HepG2 (cell line): ENCODE results near the gene XPNPEP2. TPM values are rescaled to one million over a fixed set of nuclear protein-coding genes. Genes with fewer than 3 reads are reported as not detected.

ENCODE experiments used
- HNRNPL ChIP-seq: fragments of 200-400 bp; formaldehyde crosslinking; IDR thresholded peaks from 2 replicates; pipeline ENCODE4 v1.6.1; 2017; ENCODE audit warnings: mild to moderate bottlenecking, low read depth, low read length
- KMT2B ChIP-seq: IDR thresholded peaks from 2 replicates; pipeline ENCODE4 v1.6.1; 2016; ENCODE audit warnings: missing genetic modification reagents, missing compliant biosample characterization
- MAF1 ChIP-seq: sonication (generic); formaldehyde crosslinking; IDR thresholded peaks from 2 replicates; pipeline ENCODE4 v1.5.0; 2020; ENCODE audit warnings: missing genetic modification reagents, borderline replicate concordance
- SIN3A ChIP-seq: IDR thresholded peaks from 2 replicates; pipeline ENCODE4 v1.6.1; 2011; ENCODE audit warnings: low read depth, mild to moderate bottlenecking, control low read depth, low read length, borderline replicate concordance
- ZNF33B ChIP-seq: sonication (generic); formaldehyde crosslinking; IDR thresholded peaks from 2 replicates; pipeline ENCODE4 v1.5.1; 2020; ENCODE audit warnings: mild to moderate bottlenecking, missing genetic modification reagents
- polyA plus RNA-seq, 8 experiments: library from polyadenylated mRNA; depleted of rRNA in 3 of 8; stranded (reverse) in 7 of 8; unstranded in 1 of 8; fragments of >200 nt; fragmentation: Illumina TruSeq in 4 of 8; extraction: Trizol in 4 of 8; gene quantifications; 2 replicates each; pipeline versions ENCODE4 v1.2.1 to v1.2.3, GENCODE V29; 2011 to 2016; ENCODE audit warnings: low read depth in 4 of 8, missing spikeins in 1 of 8, mixed read lengths in 1 of 8; ENCODE audit not compliant: insufficient read depth in 1 of 8
- total RNA-seq, 5 experiments: library from RNA; depleted of rRNA; stranded (reverse); fragments of >200 nt; fragmentation: Illumina TruSeq; extraction: Trizol; gene quantifications; 2 replicates each; pipeline ENCODE4 v1.2.3, GENCODE V29; 2016; ENCODE audit warnings: low read depth in 1 of 5
- TF ChIP-seq, protein P1 (sequence below): sonication (generic); formaldehyde crosslinking; IDR thresholded peaks from 2 replicates; pipeline ENCODE4 v1.9.0; 2021; ENCODE audit warnings: missing genetic modification reagents, borderline replicate concordance
- TF ChIP-seq, protein P2 (sequence below): sonication (generic); formaldehyde crosslinking; IDR thresholded peaks from 2 replicates; pipeline ENCODE4 v1.4.0; 2020; ENCODE audit warnings: missing genetic modification reagents
- TF ChIP-seq, protein P3 (sequence below): sonication (generic); formaldehyde crosslinking; IDR thresholded peaks from 2 replicates; pipeline ENCODE4 v1.5.1; 2020; ENCODE audit warnings: mild to moderate bottlenecking, missing genetic modification reagents, moderate library complexity
- TF ChIP-seq, protein P4 (sequence below): sonication (generic); formaldehyde crosslinking; IDR thresholded peaks from 2 replicates; pipeline ENCODE4 v1.4.0; 2020; ENCODE audit warnings: missing genetic modification reagents, borderline replicate concordance
- TF ChIP-seq, protein P5 (sequence below): sonication (generic); formaldehyde crosslinking; IDR thresholded peaks from 2 replicates; pipeline ENCODE4 v1.4.0; 2020; ENCODE audit warnings: missing genetic modification reagents
- TF ChIP-seq, protein P6 (sequence below): sonication (generic); formaldehyde crosslinking; IDR thresholded peaks from 2 replicates; pipeline ENCODE4 v1.5.0; 2020; ENCODE audit warnings: mild to moderate bottlenecking, missing genetic modification reagents, borderline replicate concordance

XPNPEP2 gene
- total and polyA plus RNA-seq, 2 of the 13 experiments (the other 11 are each of a cell fraction or from before 2014, with no cell fraction given), result 1.1 to 1.8 TPM

DNA sequence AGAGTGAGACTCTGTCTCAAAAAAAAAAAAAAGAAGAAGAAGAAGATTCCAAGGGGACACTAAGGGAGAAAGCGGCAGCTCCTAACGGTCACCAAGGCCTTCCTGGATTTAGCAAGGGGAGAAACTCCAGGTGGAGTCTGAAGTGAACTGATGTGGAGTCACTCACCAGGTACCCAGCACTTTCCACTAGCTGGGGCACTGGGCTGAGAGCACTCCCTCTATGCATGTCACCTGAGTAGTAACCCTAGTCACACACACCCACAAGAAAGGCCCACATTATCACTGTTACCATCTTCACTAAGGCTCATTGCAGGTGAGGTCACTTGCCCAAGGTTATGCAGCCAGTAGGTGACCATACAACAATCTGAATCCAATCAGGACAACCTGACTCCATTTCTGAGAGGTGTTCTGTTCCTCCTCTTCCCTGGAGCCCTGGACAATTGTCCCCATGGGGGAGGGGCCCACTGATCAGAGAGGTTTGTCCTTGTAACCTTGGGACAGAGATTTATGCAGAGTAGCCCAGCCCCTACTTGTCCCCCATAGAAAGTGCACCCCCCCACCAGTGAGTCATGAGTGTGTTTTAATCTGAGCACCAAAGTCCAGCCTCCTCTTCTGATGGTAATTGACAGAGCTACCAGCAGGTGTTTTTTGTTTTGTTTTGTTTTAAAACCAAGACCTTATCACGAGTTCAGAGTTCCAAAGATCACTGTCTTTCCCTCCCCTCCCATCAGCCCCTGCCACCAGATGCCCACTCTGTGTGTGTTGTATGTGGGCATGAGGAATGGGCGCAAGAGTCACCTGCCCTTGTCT lies 35.1 kb downstream of the XPNPEP2 start (continued):
- TF ChIP-seq HNRNPL (0 out of 2 replicates have a peak, but pooled peaks have one; percentile 39), KMT2B (CRISPR knock-in tag) (no peak), SIN3A (no peak), MAF1 (CRISPR knock-in tag) (no peak), ZNF33B (CRISPR knock-in tag) (no peak)
- TF ChIP-seq, protein P1, sequence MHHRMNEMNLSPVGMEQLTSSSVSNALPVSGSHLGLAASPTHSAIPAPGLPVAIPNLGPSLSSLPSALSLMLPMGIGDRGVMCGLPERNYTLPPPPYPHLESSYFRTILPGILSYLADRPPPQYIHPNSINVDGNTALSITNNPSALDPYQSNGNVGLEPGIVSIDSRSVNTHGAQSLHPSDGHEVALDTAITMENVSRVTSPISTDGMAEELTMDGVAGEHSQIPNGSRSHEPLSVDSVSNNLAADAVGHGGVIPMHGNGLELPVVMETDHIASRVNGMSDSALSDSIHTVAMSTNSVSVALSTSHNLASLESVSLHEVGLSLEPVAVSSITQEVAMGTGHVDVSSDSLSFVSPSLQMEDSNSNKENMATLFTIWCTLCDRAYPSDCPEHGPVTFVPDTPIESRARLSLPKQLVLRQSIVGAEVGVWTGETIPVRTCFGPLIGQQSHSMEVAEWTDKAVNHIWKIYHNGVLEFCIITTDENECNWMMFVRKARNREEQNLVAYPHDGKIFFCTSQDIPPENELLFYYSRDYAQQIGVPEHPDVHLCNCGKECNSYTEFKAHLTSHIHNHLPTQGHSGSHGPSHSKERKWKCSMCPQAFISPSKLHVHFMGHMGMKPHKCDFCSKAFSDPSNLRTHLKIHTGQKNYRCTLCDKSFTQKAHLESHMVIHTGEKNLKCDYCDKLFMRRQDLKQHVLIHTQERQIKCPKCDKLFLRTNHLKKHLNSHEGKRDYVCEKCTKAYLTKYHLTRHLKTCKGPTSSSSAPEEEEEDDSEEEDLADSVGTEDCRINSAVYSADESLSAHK (CRISPR knock-in tag), result no peak
- TF ChIP-seq, protein P2, sequence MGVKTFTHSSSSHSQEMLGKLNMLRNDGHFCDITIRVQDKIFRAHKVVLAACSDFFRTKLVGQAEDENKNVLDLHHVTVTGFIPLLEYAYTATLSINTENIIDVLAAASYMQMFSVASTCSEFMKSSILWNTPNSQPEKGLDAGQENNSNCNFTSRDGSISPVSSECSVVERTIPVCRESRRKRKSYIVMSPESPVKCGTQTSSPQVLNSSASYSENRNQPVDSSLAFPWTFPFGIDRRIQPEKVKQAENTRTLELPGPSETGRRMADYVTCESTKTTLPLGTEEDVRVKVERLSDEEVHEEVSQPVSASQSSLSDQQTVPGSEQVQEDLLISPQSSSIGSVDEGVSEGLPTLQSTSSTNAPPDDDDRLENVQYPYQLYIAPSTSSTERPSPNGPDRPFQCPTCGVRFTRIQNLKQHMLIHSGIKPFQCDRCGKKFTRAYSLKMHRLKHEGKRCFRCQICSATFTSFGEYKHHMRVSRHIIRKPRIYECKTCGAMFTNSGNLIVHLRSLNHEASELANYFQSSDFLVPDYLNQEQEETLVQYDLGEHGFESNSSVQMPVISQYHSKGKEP (CRISPR knock-in tag), result no peak
- TF ChIP-seq, protein P3, sequence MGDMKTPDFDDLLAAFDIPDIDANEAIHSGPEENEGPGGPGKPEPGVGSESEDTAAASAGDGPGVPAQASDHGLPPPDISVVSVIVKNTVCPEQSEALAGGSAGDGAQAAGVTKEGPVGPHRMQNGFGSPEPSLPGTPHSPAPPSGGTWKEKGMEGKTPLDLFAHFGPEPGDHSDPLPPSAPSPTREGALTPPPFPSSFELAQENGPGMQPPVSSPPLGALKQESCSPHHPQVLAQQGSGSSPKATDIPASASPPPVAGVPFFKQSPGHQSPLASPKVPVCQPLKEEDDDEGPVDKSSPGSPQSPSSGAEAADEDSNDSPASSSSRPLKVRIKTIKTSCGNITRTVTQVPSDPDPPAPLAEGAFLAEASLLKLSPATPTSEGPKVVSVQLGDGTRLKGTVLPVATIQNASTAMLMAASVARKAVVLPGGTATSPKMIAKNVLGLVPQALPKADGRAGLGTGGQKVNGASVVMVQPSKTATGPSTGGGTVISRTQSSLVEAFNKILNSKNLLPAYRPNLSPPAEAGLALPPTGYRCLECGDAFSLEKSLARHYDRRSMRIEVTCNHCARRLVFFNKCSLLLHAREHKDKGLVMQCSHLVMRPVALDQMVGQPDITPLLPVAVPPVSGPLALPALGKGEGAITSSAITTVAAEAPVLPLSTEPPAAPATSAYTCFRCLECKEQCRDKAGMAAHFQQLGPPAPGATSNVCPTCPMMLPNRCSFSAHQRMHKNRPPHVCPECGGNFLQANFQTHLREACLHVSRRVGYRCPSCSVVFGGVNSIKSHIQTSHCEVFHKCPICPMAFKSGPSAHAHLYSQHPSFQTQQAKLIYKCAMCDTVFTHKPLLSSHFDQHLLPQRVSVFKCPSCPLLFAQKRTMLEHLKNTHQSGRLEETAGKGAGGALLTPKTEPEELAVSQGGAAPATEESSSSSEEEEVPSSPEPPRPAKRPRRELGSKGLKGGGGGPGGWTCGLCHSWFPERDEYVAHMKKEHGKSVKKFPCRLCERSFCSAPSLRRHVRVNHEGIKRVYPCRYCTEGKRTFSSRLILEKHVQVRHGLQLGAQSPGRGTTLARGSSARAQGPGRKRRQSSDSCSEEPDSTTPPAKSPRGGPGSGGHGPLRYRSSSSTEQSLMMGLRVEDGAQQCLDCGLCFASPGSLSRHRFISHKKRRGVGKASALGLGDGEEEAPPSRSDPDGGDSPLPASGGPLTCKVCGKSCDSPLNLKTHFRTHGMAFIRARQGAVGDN (CRISPR knock-in tag), result no peak
- TF ChIP-seq, protein P4, sequence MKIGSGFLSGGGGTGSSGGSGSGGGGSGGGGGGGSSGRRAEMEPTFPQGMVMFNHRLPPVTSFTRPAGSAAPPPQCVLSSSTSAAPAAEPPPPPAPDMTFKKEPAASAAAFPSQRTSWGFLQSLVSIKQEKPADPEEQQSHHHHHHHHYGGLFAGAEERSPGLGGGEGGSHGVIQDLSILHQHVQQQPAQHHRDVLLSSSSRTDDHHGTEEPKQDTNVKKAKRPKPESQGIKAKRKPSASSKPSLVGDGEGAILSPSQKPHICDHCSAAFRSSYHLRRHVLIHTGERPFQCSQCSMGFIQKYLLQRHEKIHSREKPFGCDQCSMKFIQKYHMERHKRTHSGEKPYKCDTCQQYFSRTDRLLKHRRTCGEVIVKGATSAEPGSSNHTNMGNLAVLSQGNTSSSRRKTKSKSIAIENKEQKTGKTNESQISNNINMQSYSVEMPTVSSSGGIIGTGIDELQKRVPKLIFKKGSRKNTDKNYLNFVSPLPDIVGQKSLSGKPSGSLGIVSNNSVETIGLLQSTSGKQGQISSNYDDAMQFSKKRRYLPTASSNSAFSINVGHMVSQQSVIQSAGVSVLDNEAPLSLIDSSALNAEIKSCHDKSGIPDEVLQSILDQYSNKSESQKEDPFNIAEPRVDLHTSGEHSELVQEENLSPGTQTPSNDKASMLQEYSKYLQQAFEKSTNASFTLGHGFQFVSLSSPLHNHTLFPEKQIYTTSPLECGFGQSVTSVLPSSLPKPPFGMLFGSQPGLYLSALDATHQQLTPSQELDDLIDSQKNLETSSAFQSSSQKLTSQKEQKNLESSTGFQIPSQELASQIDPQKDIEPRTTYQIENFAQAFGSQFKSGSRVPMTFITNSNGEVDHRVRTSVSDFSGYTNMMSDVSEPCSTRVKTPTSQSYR, result peak; percentile 86
- TF ChIP-seq, protein P5, sequence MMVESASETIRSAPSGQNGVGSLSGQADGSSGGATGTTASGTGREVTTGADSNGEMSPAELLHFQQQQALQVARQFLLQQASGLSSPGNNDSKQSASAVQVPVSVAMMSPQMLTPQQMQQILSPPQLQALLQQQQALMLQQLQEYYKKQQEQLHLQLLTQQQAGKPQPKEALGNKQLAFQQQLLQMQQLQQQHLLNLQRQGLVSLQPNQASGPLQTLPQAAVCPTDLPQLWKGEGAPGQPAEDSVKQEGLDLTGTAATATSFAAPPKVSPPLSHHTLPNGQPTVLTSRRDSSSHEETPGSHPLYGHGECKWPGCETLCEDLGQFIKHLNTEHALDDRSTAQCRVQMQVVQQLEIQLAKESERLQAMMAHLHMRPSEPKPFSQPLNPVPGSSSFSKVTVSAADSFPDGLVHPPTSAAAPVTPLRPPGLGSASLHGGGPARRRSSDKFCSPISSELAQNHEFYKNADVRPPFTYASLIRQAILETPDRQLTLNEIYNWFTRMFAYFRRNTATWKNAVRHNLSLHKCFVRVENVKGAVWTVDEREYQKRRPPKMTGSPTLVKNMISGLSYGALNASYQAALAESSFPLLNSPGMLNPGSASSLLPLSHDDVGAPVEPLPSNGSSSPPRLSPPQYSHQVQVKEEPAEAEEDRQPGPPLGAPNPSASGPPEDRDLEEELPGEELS (CRISPR knock-in tag), result 0 out of 2 replicates have a peak, but pooled peaks have one; percentile 23
- TF ChIP-seq, protein P6, sequence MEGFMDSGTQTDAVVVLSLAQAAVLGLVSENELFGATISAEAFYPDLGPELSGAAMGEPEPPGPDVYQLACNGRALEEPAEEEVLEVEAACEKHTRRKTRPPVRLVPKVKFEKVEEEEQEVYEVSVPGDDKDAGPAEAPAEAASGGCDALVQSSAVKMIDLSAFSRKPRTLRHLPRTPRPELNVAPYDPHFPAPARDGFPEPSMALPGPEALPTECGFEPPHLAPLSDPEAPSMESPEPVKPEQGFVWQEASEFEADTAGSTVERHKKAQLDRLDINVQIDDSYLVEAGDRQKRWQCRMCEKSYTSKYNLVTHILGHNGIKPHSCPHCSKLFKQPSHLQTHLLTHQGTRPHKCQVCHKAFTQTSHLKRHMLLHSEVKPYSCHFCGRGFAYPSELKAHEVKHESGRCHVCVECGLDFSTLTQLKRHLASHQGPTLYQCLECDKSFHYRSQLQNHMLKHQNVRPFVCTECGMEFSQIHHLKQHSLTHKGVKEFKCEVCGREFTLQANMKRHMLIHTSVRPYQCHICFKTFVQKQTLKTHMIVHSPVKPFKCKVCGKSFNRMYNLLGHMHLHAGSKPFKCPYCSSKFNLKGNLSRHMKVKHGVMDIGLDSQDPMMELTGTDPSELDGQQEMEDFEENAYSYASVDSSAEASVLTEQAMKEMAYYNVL (CRISPR knock-in tag), result no peak
